Sigmoid colon (tissue), 7 donors: ENCODE data around the gene ASB4. TPM values are rescaled to one million over a fixed set of nuclear protein-coding genes. Genes with fewer than 3 reads are reported as not detected.
A peak's percentile ranks its signal among the peaks of the same experiment; 100 is the strongest.

Experiments used
- DNase-seq: peaks from one replicate; pipeline ENCODE4 v3.0.0-alpha.2; 2019
- H3K27ac ChIP-seq, 4 donors: fragments of 200-600 bp; sonication (generic); one replicate each; pipeline ENCODE4 v1.5.1; 2016 to 2019; ENCODE audit warnings: mild to moderate bottlenecking in 1 of 4
- H3K27me3 ChIP-seq, 3 donors: fragments of 200-600 bp; sonication (generic); one replicate each; pipeline ENCODE4 v1.5.1; 2019; ENCODE audit warnings: mild to moderate bottlenecking in 1 of 3
- H3K36me3 ChIP-seq, 4 donors: fragments of 200-600 bp; sonication (generic); one replicate each; pipeline ENCODE4 v1.5.1; 2016 to 2019
- H3K4me1 ChIP-seq, 4 donors: fragments of 200-600 bp; sonication (generic); one replicate each; pipeline ENCODE4 v1.5.1; 2017 to 2019
- H3K4me3 ChIP-seq, 4 donors: fragments of 200-600 bp; sonication (generic); one replicate each; pipeline ENCODE4 v1.5.1; 2017 to 2019; ENCODE audit warnings: mild to moderate bottlenecking in 2 of 4, moderate library complexity in 1 of 4
- H3K9me3 ChIP-seq, 4 donors: fragments of 200-600 bp in 3 of 4; sonication (generic) in 3 of 4; one replicate each; pipeline versions ENCODE4 v1.5.1 to v1.6.1; 2013 to 2019
- EP300 ChIP-seq, 4 donors: sonication (generic); formaldehyde crosslinking; IDR thresholded peaks; one replicate each; pipeline ENCODE4 v1.6.1; 2017; ENCODE audit warnings: antibody characterized with exemption in 4 of 4
- POLR2A ChIP-seq, 2 donors: fragments of 450-650 bp; IDR thresholded peaks; one replicate each; pipeline ENCODE4 v1.6.1; 2016; ENCODE audit warnings: antibody characterized with exemption in 2 of 2, mild to moderate bottlenecking in 2 of 2, moderate library complexity in 2 of 2
- POLR2AphosphoS5 ChIP-seq, 4 donors: sonication (generic); formaldehyde crosslinking; IDR thresholded peaks; one replicate each; pipeline ENCODE4 v1.6.1; 2017; ENCODE audit warnings: antibody characterized with exemption in 4 of 4
- WGBS, 2 donors: extraction: QIAGEN DNeasy Blood & Tissue Kit; methylation state at CpG; one replicate each; pipeline ENCODE4 v1.1.7; 2013; 5-methylcytosine and 5-hydroxymethylcytosine counted together
- intact Hi-C: fragments of 100-400 bp; cut with DNase I; formaldehyde crosslinking; loops from one replicate; pipeline ENCODE4 v1.15.1; 2023
- polyA plus RNA-seq, 3 donors: library from polyadenylated mRNA; stranded (reverse); fragments of 200-250 nt; gene quantifications; one replicate each; pipeline ENCODE4 v1.2.3, GENCODE V29; 2013
- total RNA-seq, 4 donors: library from RNA; depleted of rRNA; stranded (reverse); fragments of >200 nt; gene quantifications; one replicate each; pipeline ENCODE4 v1.1.0, GENCODE V29; 2016
- TF ChIP-seq, protein P1 (sequence below), 4 experiments: fragments of 450-650 bp in 3 of 4; fragments of 200-600 bp in 1 of 4; IDR thresholded peaks; one replicate each; pipeline ENCODE4 v1.5.1; 2016 to 2019; ENCODE audit warnings: antibody characterized with exemption in 4 of 4, mild to moderate bottlenecking in 3 of 4, moderate library complexity in 2 of 4
- donor health status: healthy with polysubstance abuse.
- donor health status: Bipolar disorder and iron deficiency.
- donor health status: healthy.

ASB4 gene
- total and polyA plus RNA-seq, 7 donors = 0.19 TPM; not detected in 6

DNA sequence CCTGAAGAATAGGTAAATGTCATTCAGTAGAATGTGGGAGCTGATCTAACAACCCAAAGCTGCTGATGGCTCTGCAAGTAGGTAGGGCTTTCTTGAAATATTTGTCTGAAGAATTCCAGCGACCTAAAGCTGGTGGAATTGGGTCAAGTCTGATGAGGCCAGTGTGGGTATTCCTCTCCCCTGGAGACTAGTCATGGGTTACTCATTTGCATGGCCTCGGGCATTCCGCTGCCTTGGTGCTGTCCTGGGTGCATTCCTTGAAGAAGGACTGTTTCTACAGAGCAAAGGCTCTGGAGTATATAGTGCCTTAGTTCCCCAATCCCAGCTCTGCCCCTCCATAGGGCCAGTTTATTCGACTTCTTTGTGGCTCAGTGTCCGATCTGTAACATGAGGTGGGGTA, 91.4 kb downstream of the ASB4 start:
- H3K27ac ChIP-seq = no peak overlapping the region
- WGBS, 2 donors = 82 to 86% methylated on average over 5 of the region's 5 CpGs

DNA sequence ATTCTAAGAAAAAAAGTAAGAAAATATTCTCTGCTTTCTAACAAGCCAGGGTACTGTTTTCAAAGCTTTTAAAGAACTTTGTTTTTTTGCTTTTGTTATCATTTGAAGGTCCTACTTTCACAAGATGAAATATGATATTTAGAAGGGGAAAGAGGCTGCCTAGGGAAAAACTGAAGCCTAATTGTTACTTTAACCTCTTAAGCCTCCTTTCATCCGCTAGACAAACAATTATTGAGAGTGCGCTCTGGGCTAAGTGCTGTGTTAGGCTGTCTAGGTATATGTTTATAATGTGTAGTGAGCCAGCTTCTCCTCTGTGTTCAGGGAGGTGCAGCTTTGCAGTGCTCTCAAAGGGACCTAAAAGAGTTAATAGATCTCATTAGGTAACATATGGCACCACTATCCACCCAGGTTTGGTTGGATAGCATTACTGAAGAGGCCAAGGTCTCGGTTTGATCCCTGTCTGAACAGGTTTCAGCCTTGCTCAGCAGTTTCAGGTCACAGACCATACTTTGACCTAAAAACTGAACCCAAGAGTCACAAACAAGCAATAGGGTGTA, 92.6 kb downstream of the ASB4 start:
- intact Hi-C loops = no loop called here
- WGBS, 2 donors = 74 to 77% methylated on average over 3 of the region's 3 CpGs
- Histone ChIP-seq H3K27me3 (no peaks in the 10 kb centered on the region), H3K27ac (no peak overlapping the region), H3K4me1 (no peaks in the 10 kb centered on the region), H3K4me3 (no peak overlapping the region), H3K9me3 (no peaks in the 10 kb centered on the region), H3K36me3 (peaks cover 0 to 4% (median 0%) of the 10 kb centered on the region in 4 donors)
- DNase-seq = no peak
- no peak for TF ChIP-seq EP300 (IDR thresholded peaks at IDR 0.05)
- TF ChIP-seq POLR2A (IDR thresholded peaks at IDR 0.05) = no peak
- TF ChIP-seq, protein P1, sequence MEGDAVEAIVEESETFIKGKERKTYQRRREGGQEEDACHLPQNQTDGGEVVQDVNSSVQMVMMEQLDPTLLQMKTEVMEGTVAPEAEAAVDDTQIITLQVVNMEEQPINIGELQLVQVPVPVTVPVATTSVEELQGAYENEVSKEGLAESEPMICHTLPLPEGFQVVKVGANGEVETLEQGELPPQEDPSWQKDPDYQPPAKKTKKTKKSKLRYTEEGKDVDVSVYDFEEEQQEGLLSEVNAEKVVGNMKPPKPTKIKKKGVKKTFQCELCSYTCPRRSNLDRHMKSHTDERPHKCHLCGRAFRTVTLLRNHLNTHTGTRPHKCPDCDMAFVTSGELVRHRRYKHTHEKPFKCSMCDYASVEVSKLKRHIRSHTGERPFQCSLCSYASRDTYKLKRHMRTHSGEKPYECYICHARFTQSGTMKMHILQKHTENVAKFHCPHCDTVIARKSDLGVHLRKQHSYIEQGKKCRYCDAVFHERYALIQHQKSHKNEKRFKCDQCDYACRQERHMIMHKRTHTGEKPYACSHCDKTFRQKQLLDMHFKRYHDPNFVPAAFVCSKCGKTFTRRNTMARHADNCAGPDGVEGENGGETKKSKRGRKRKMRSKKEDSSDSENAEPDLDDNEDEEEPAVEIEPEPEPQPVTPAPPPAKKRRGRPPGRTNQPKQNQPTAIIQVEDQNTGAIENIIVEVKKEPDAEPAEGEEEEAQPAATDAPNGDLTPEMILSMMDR (IDR thresholded peaks at IDR 0.05) = no peak
- TF ChIP-seq POLR2AphosphoS5 (IDR thresholded peaks at IDR 0.05) = no peak

More for the DNA sequence above, 91.4 kb downstream of the ASB4 start:
- no peak for DNase-seq
- no peak for TF ChIP-seq POLR2A (IDR thresholded peaks at IDR 0.05)
- TF ChIP-seq, protein P1 (IDR thresholded peaks at IDR 0.05) = no peak
- H3K4me1 ChIP-seq = no peaks in the 10 kb centered on the region
- intact Hi-C loops = no loop called here
- H3K9me3 ChIP-seq = no peaks in the 10 kb centered on the region
- H3K4me3 ChIP-seq = no peak overlapping the region
- H3K36me3 ChIP-seq = no peaks in the 10 kb centered on the region
- H3K27me3 ChIP-seq = no peaks in the 10 kb centered on the region

DNA sequence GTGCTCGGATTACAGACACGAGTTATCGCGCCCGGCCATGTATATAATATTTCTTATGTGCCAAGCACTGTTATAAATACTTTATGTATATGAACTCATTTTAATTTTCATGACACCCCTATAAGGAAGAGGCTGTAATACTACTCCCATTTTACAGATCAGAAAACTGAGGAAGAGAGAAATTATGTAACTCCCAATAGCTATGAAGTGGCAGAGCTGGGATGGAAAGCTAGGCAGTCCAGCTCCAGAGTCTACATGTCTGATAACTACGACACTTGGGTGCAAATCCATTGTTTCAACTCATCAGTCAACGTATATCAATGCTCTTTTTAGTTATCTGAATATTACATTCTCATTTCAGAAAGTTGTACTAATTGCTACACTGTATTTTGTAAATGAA, 93.6 kb downstream of the ASB4 start:
- intact Hi-C loops = no loop called here
- TF ChIP-seq POLR2A (IDR thresholded peaks at IDR 0.05) (no peak), EP300 (IDR thresholded peaks at IDR 0.05) (no peak)
- peaks cover 0 to 14% (median 6%) of the 10 kb centered on the region in 4 donors for H3K36me3 ChIP-seq
- no peaks in the 10 kb centered on the region for H3K4me1 ChIP-seq
- H3K27me3 ChIP-seq = no peaks in the 10 kb centered on the region
- WGBS, 2 donors = 92 to 97% methylated on average over 7 of the region's 7 CpGs
- DNase-seq = no peak
- H3K27ac ChIP-seq = no peak overlapping the region
- no peak overlapping the region for H3K4me3 ChIP-seq
- no peaks in the 10 kb centered on the region for H3K9me3 ChIP-seq

DNA sequence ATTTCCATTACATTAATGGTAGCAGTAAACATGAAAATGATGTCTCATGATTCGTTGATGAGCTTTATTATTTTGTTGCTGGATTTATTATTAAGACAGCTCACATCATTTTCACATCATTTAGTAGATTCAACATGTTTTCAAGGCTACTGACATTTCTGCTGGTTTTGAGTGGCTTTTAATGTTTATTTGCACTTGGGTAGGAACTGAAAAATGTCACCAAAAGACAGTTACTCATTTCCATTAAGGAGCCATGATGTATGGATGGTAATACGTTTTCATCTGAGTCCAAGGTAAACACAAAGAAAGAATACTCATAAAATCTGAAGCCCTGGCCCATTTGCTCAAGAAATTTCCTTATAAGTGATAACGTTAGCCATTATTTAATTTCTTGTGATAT, 95.7 kb downstream of the ASB4 start:
- intact Hi-C loops = no loop called here
- WGBS, 2 donors = 39 to 48% methylated on average over 3 of the region's 3 CpGs
- no peak for DNase-seq
- Histone ChIP-seq H3K4me1 (peaks cover 0 to 15% (median 9%) of the 10 kb centered on the region in 4 donors), H3K27ac (peak overlapping the region in 2 of 4 donors; percentile 46 to 93), H3K36me3 (peaks cover 16 to 35% (median 25%) of the 10 kb centered on the region in 4 donors), H3K9me3 (no peaks in the 10 kb centered on the region), H3K27me3 (no peaks in the 10 kb centered on the region), H3K4me3 (no peak overlapping the region)
- TF ChIP-seq EP300 (IDR thresholded peaks at IDR 0.05) = no peak
- TF ChIP-seq POLR2AphosphoS5 (IDR thresholded peaks at IDR 0.05) = no peak
- TF ChIP-seq, protein P1 (IDR thresholded peaks at IDR 0.05) = no peak

DNA sequence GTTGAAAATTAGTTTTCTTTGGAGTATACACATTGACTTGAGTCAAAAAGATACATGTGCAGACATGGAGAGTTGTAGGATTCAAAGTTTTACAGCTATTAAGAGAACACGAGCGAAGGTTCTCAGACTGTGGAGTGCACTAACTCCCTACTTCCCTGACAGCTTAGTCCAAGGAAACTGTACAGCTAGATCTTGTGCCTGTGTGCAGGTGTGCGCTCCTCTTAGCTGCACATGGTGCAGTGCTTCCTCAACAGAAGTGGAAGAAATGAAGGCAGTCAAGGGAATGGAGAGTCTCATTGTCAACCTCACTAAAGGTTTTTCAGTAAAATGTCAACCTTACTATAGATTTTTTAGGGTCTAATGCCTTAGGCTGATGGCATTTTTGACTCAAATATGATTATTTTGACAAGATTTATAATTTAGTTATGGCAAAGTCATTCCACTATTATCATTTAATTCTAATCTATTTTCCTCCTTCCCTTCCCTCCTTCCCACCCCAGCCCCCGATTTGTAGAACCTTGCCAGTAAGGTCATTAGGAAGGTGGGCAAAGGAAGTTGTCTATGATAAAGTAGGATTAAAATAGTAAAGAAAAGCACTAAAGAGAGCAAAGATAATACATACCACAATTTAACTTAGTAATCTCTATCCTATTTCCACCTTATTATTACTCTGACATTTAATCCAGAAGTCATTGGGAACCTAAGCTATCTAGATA, 97.0 kb downstream of the ASB4 start:
- intact Hi-C loops = loop anchor here (2.0 kb wide), 1 partner anchor 32 kb away; no protein-coding TSS in a partner anchor
- peak; percentile 74 for DNase-seq
- no peaks in the 10 kb centered on the region for H3K9me3 ChIP-seq
- no peaks in the 10 kb centered on the region for H3K27me3 ChIP-seq
- H3K36me3 ChIP-seq = peaks cover 29 to 48% (median 38%) of the 10 kb centered on the region in 4 donors
- TF ChIP-seq EP300 (IDR thresholded peaks at IDR 0.05) (no peak), POLR2AphosphoS5 (IDR thresholded peaks at IDR 0.05) (peak in 3 of 4 donors; percentile 57 to 82 (median 60))
- no peak overlapping the region for H3K4me3 ChIP-seq
- H3K27ac ChIP-seq = peak overlapping the region; percentile 9 to 93 (median 48)
- H3K4me1 ChIP-seq = peaks cover 0 to 28% (median 19%) of the 10 kb centered on the region in 4 donors
- WGBS, 2 donors = 94 to 95% methylated on average over 4 of the region's 4 CpGs
